ENCODE data around the gene FZD4.

FZD4 gene

DNA sequence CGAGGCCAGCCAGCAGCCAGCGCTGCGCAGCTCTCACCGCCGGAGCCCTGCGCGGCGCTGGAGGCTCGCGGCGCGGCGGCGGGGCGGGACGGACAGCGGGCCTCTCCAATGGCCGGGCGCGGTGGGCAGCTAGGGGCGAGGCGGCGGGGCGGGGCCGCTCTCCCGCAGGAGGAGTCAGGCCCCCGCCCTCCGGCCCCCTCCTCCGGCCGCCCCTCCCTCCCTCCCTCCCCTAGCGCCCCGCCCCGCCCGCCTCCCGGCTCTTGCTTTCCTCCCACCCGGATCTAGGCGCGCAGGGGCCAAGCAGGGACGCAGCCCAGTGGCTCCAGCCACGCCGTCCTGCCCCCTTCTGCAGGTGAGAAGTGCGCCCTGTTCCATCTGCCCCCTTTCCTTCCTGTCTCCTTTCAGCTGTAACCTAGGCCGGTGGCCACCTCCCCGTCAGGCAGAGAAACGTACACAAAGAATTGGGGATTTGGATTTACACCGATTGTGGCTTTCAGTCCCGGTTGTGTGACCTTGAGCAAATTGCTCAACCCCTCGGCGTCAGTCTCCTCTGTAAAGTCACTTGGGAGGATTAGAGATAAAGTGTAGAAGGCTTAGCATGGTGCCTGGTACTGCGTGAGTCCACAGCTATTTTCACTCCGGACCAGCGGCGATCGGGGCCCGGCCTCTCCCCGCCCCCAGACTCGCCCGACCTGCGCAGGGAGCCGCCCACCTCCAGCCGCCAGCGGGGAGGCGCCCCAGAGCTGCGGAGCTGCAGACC is at the start of gene FZD4:
Gene FZD4, minus strand, starts transcription at position 35 of the 760 bp plus-strand sequence. CDS start 310 bp downstream, outside the sequence.
- no peak for TF ChIP-seq GATA2 (IDR thresholded peaks at IDR 0.05; ENCODE audit: low read depth, low read length)
- no peak for TF ChIP-seq GATA3 (IDR thresholded peaks at IDR 0.05; ENCODE audit: low read depth, low read length)

DNA sequence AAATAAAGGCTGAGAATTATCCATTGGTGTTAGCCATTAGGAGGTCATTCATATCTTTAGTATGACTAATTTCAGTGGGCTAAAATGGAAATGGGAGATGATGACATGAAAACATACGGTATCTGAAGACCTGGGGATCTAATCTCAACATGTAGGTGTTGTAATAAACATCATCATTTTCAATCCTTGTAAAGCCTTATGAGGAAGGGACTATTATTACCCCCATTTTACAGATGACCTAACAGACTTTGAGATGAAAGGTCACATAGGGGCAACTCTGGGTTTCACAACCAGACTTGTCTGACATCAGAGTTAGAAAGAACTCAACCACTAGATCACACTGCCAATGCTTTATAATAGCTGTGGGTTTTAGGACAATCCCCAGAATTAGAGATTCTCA is 47.7 kb upstream of the FZD4 start:
- TF ChIP-seq GATA2 (IDR thresholded peaks at IDR 0.05; ENCODE audit: low read depth, low read length): no peak
- no peak for TF ChIP-seq GATA3 (IDR thresholded peaks at IDR 0.05; ENCODE audit: low read depth, low read length)

DNA sequence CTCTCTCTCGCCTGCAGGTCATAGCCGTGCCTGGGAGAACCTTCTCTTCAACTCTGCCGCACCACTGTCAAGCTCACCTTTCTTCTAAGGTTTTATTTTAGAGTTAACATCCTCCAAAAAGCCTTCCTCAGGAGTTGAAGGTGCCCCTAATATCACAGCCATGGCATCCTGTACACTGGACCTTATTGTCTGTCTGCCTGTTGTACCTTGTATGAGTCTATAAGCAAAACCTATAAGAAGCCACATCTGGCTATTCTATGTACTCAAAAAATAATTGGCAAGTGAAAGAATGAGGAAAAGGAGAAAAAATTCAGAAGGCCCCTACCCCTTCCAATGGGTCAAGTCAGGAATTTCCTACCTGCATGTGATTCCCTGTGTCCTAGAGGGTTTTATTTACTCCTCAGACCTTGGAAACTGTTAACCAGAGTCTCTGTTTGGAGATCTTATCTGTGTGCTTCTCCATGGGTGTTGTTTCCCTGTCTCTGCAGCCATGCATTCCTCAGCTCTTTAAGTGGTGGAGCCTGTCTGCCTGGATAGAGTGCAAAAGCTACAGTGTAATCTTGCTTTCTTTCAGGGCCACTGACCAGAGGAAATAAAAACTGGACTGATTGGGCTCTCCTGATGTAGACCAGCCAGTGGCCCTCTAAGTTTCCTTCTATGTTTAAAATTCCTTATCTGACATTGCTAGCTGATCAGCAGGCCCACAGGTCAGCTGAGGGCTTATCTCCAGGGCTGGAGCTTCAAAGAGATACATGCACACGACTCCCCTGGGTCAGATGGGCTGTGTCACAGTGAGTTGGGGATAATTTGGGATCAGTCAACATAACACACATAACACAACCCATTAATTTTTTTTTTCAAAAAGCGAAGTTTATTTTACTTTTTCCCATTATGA is 44.9 kb upstream of the FZD4 start:
- TF ChIP-seq GATA2 (IDR thresholded peaks at IDR 0.05; ENCODE audit: low read depth, low read length) (peak; percentile 80), GATA3 (IDR thresholded peaks at IDR 0.05; ENCODE audit: low read depth, low read length) (peak; percentile 19; the same call in 1 of the 2 replicates)

DNA sequence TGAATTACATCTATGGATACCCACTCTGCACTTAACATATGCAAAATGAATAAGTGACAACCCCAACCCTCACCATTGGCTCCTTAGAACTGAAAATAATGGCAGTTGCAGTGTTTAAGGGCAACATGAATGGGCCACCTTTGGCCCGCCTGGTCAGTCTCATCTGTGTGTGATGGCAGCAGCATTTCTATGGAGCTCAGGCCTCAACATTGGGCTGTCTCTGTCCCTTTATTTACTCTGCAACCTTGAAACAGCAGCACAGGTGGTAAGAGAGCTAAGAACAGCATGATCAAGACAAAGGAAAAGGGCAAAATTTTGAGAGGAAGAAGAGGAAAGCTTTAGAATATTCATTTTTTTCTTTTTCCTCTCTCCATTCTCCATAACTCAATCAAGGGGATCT is 44.2 kb upstream of the FZD4 start:
- no peak for TF ChIP-seq GATA3 (IDR thresholded peaks at IDR 0.05; ENCODE audit: low read depth, low read length)
- TF ChIP-seq GATA2 (IDR thresholded peaks at IDR 0.05; ENCODE audit: low read depth, low read length): no peak

DNA sequence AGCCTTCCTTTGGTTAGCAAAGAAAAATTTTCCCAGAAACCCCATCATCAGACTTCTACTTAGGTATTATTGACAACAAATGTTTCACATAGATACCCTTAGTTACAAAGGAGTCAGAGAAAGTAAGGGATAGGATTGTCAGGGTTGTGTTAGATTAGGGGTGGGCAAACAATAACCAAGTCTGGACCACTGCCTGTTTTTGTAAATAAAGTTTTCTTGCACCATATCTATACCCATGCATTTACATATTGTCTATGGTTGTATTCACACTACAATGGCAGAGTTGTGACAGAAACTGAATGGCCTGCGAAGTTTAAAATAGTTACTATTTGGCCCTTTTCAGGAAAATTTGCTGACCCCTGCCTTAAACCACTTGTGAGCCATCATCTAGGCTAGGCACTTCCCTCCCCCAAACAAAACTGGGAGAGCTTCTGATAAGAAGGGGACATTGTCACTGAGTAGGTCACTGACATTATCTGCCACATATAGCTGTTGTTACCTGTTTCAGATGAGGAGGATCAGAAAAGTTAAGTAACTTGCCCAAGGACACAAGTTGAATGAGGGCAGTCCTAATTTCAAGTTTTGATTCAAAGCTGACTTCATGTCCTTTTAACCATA is 41.9 kb upstream of the FZD4 start:
- TF ChIP-seq GATA2 (IDR thresholded peaks at IDR 0.05; ENCODE audit: low read depth, low read length): no peak
- no peak for TF ChIP-seq GATA3 (IDR thresholded peaks at IDR 0.05; ENCODE audit: low read depth, low read length)

DNA sequence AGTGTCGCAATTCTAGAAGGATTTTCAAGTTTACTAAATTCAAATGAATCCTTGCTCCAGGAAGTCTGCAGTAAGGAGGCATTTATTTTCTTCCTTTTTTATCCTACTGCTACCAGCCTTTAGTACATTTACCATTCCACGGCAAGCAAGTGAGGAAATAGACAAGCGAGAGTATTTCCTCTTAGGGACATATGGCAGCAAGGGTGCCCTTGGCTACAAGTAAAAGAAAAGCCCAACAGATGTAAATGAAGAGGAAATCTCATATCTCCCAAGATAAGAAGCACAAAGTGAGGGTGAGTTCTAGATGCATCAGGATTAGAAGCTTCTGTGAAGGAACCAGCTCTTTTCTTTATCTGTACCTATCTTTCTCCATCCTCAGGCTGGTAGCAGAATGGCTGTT is 37.8 kb upstream of the FZD4 start:
- TF ChIP-seq GATA2 (IDR thresholded peaks at IDR 0.05; ENCODE audit: low read depth, low read length) (no peak), GATA3 (IDR thresholded peaks at IDR 0.05; ENCODE audit: low read depth, low read length) (no peak)

DNA sequence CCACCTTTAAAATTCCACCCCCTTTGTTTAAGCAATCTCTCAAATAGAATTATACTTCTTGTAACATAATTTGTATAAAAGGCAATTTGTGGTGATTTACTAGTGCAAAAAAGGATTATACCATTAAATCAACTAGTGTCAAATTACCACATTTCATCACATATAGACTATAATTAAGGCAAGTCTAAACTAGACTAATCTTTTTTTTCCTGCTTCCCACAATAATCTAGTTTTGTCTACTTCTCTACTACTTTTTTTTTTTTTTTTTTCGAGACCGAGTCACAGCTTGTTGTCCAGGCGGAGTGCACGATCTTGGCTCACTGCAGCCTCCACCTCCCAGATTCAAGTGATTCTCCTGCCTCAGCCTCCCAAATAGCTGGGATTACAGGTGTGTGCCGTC is 36.1 kb upstream of the FZD4 start:
- TF ChIP-seq GATA2 (IDR thresholded peaks at IDR 0.05; ENCODE audit: low read depth, low read length): no peak
- TF ChIP-seq GATA3 (IDR thresholded peaks at IDR 0.05; ENCODE audit: low read depth, low read length): no peak

DNA sequence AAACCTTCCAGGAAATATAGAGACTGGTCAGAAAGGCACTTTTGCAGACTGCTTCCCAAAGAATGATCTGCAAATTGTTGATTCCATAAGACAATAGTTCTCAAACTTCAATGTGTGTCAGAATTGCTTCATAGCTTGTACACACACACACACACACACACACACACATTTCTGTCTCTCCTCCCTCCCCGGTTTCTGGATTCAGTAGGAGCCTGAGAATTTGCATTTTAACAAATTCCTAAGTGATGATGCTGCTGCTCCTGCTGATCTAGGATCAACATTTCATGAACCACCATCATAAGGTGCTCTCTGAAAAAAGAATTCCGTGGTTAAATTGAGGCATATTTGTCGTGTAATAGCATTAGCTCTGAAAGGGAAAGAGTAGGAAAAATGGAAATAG is 35.3 kb upstream of the FZD4 start:
- TF ChIP-seq GATA3 (IDR thresholded peaks at IDR 0.05; ENCODE audit: low read depth, low read length) (no peak), GATA2 (IDR thresholded peaks at IDR 0.05; ENCODE audit: low read depth, low read length) (no peak)

DNA sequence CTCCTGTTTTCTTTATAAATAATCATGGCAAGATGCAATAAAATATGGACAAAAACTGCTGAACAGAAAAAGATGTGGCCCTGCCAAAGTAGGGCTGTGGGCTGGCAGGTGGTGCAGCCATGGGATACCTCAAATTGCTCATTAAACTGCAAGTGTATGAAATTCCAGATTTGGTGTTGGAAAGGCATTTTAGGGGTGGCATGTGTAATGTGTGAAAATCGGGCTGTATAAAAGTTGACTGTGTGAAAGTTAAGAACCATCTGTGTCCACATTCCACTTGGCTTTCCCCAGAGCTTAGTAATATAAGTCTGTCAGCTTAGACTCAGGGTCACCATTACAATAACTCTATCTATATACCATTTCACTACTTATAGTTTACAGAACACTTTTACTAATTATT is 34.8 kb upstream of the FZD4 start:
- TF ChIP-seq GATA2 (IDR thresholded peaks at IDR 0.05; ENCODE audit: low read depth, low read length): no peak
- TF ChIP-seq GATA3 (IDR thresholded peaks at IDR 0.05; ENCODE audit: low read depth, low read length): no peak

DNA sequence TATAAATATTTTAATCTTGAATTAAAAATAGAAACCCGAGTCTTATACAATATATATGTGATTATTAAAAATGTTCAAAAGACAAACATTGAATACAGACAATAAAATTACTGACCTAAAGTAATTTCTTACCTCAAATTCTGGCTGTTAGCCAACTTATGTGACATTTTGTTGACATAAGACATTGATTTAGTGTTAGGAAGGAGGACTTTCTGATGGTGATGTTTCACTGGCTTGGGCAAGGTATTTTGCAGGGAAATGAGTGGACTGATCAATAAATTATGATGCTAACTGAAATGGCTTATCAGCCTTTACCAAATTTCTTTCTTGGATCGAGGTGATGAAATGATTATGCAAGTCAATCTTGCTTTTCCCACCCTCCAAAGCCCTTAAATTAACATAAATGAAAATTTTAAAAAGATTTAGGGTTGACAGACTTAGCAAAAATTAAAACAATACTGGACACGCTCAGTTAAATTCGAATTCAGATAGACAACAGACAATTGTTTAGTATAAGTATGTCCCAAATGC is 33.2 kb upstream of the FZD4 start:
- TF ChIP-seq GATA3 (IDR thresholded peaks at IDR 0.05; ENCODE audit: low read depth, low read length) (no peak), GATA2 (IDR thresholded peaks at IDR 0.05; ENCODE audit: low read depth, low read length) (no peak)

DNA sequence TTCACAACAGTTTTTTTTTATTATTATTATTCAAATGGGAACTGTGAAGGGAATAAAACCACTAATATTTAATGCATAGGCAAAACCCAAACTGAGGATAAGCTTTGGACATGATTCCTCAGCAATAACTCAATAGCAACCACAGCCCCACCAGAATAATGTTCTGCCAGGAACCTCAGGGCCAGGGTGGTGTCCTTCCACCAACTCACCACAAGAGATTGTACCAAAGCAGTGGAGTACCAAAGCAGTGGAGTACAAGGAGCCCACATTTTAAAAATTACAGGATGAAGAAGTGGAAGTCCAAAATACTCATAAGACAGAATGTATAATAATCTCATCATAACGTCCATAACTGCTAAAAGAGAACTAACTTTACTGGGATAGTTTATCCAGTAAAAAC is 32.5 kb upstream of the FZD4 start:
- no peak for TF ChIP-seq GATA2 (IDR thresholded peaks at IDR 0.05; ENCODE audit: low read depth, low read length)
- no peak for TF ChIP-seq GATA3 (IDR thresholded peaks at IDR 0.05; ENCODE audit: low read depth, low read length)

DNA sequence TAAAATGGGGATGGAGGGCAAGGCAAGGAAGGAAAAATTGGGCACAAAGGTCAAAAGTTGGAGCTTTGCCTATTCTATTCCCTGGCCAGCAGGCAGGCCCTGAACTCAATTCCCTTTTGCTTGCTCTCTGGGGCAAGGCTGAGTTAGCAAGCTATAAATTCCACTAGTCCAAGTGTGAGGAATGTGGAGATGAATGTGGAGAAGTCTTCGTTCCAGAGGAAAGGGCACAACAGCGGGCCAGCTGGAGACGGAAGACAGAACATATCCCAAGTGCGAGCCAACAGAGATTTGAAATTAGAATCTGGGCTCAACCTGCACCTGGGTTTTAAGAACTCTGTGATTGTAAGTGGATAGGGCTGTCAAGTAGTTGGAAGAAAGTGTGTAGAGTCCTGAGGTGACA is 29.5 kb upstream of the FZD4 start:
- TF ChIP-seq GATA2 (IDR thresholded peaks at IDR 0.05; ENCODE audit: low read depth, low read length): no peak
- TF ChIP-seq GATA3 (IDR thresholded peaks at IDR 0.05; ENCODE audit: low read depth, low read length): no peak

DNA sequence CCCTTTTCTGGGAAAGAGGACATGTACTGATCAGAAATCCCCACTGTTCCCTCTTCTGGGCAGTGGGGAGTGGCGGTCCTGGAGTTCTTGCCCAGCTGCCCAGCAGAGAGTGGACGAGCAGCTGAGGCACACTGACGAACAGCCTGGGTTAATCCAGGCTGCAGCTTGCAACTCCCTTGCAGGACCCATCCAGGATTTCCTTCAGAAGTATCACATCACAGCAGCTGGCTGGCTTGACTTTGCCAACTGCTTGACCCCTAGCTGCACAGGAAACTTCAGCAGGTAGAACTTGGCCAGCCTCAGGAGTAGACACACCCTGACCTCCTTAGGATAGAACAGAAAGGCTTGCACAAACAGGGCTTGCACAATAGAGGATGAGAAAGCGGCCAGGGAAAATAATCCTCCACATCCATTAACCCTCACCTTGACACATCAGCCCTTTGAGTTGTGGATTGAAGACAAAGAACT is 27.9 kb upstream of the FZD4 start:
- TF ChIP-seq GATA3 (IDR thresholded peaks at IDR 0.05; ENCODE audit: low read depth, low read length) (no peak), GATA2 (IDR thresholded peaks at IDR 0.05; ENCODE audit: low read depth, low read length) (no peak)
